Esophagus muscularis mucosa (tissue), 3 donors: ENCODE results near the gene COL27A1.

Experiments used
- POLR2A ChIP-seq: fragments of 450-650 bp; IDR thresholded peaks from one replicate; pipeline ENCODE4 v1.6.1; 2017; ENCODE audit warnings: antibody characterized with exemption, moderate library complexity, mild to moderate bottlenecking, low read depth
- POLR2AphosphoS5 ChIP-seq, 2 donors: sonication (generic); formaldehyde crosslinking; IDR thresholded peaks; one replicate each; pipeline ENCODE4 v1.6.1; 2017; ENCODE audit warnings: antibody characterized with exemption in 2 of 2
- TF ChIP-seq, protein P1 (sequence below), 3 experiments: fragments of 200-600 bp in 2 of 3; fragments of 450-650 bp in 1 of 3; sonication (generic) in 2 of 3; IDR thresholded peaks; one replicate each; pipeline ENCODE4 v1.5.1; 2017 to 2019; ENCODE audit warnings: antibody characterized with exemption in 3 of 3, mild to moderate bottlenecking in 2 of 3, moderate library complexity in 1 of 3

DNA sequence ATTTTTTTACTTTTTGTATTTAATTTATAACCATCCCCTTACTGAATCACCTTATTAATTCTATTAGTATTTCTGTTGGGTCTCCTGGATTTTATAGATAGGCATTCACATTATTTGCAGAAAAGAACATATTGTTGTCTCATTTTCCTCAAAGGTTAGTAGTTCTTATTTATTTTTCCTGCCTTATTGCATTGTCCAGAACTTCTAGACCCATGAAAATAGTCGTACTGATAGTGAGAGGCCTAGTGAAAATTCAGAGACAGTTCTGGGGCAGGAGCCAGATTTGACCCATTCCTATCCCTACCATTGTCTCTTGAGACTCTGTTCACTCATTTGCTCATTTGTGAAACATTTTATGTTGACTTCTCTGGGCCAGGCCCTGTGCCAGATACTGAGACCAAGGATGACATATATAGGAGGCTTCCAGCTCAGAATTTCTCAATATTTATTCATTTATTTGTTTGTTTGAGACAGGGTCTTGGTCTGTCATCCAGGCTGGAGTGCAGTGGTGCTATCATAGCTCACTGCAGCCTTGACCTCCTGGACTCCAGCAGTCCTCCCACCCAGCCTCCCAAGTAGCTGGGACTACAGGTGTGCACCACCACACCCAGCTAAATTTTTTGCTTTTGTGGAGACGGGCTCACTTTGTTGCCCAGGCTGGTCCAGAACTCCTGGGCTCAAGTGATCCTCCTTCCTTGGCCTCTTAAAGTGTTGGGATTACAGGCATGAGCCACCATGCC, 34.7 kb downstream of the COL27A1 start:
- TF ChIP-seq, protein P1, sequence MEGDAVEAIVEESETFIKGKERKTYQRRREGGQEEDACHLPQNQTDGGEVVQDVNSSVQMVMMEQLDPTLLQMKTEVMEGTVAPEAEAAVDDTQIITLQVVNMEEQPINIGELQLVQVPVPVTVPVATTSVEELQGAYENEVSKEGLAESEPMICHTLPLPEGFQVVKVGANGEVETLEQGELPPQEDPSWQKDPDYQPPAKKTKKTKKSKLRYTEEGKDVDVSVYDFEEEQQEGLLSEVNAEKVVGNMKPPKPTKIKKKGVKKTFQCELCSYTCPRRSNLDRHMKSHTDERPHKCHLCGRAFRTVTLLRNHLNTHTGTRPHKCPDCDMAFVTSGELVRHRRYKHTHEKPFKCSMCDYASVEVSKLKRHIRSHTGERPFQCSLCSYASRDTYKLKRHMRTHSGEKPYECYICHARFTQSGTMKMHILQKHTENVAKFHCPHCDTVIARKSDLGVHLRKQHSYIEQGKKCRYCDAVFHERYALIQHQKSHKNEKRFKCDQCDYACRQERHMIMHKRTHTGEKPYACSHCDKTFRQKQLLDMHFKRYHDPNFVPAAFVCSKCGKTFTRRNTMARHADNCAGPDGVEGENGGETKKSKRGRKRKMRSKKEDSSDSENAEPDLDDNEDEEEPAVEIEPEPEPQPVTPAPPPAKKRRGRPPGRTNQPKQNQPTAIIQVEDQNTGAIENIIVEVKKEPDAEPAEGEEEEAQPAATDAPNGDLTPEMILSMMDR (IDR thresholded peaks at IDR 0.05): no peak
- TF ChIP-seq POLR2A: no peak
- no peak for TF ChIP-seq POLR2AphosphoS5 (IDR thresholded peaks at IDR 0.05)
